Measurements from ENCODE around the gene FAM229B.

- TF ChIP-seq CTCF (IDR thresholded peaks at IDR 0.05) (no peak), ZFX (IDR thresholded peaks at IDR 0.05; ENCODE audit: borderline replicate concordance) (no peak)
Observed at GRCh38 chr6:112044196-112044595, 43.2 kb upstream of the FAM229B start.
